Measurements from ENCODE around the gene TRIM33. TPM values are rescaled to one million over a fixed set of nuclear protein-coding genes. Genes with fewer than 3 reads are reported as not detected.

The TRIM33 gene
- total and polyA plus RNA-seq, 2 experiments from 2014 or later = 50.3 to 51.1 TPM

GRCh38 chr1:114346480-114347029 is 164.4 kb downstream of the TRIM33 start:
- Mint-ChIP-seq H3K36me3 (ENCODE audit: low read depth) (no peaks in the 10 kb centered on the region; the same call in 2 of the 3 replicates), H3K9me3 (no peaks in the 10 kb centered on the region), H3K4me1 (peaks cover 10% of the 10 kb centered on the region), H3K27ac (peak overlapping the region; percentile 84; the same call in 1 of the 2 replicates), H3K27me3 (ENCODE audit: insufficient read depth, low read depth, poor library complexity) (peaks cover 10% of the 10 kb centered on the region), H3K4me3 (peak overlapping the region; percentile 85)
- TF ChIP-seq POLR2AphosphoS5 (IDR thresholded peaks at IDR 0.05; ENCODE audit: low read depth) (peak; percentile 31; the same call in 1 of the 2 replicates), CREB1 (CRISPR knock-in tag; IDR thresholded peaks at IDR 0.05; ENCODE audit: low read depth) (peak; percentile 89), NANOG (IDR thresholded peaks at IDR 0.05; ENCODE audit: borderline replicate concordance) (no peak)
- TF ChIP-seq, protein P1, sequence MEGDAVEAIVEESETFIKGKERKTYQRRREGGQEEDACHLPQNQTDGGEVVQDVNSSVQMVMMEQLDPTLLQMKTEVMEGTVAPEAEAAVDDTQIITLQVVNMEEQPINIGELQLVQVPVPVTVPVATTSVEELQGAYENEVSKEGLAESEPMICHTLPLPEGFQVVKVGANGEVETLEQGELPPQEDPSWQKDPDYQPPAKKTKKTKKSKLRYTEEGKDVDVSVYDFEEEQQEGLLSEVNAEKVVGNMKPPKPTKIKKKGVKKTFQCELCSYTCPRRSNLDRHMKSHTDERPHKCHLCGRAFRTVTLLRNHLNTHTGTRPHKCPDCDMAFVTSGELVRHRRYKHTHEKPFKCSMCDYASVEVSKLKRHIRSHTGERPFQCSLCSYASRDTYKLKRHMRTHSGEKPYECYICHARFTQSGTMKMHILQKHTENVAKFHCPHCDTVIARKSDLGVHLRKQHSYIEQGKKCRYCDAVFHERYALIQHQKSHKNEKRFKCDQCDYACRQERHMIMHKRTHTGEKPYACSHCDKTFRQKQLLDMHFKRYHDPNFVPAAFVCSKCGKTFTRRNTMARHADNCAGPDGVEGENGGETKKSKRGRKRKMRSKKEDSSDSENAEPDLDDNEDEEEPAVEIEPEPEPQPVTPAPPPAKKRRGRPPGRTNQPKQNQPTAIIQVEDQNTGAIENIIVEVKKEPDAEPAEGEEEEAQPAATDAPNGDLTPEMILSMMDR (conservative IDR thresholded peaks at IDR 0.05; ENCODE audit: low read depth in 2 of 2) = peak; percentile 100
- Histone ChIP-seq H3K27ac (ENCODE audit: low read depth) (no peak overlapping the region), H3K4me2 (peak overlapping the region; percentile 82), H2AFZ (peak overlapping the region; percentile 97), H3K36me3 (ENCODE audit: insufficient read depth) (no peaks in the 10 kb centered on the region), H3K27me3 (ENCODE audit: insufficient read depth) (peaks cover 5% of the 10 kb centered on the region; the same call in 1 of the 2 replicates), H3K4me3 (peak overlapping the region; percentile 58), H4K20me1 (replicated peaks; ENCODE audit: insufficient read depth) (no peaks in the 10 kb centered on the region), H3K9me2 (ENCODE audit: insufficient read depth) (no peaks in the 10 kb centered on the region), H3K4me1 (ENCODE audit: insufficient read depth) (peaks cover 10% of the 10 kb centered on the region), H3F3A (replicated peaks; ENCODE audit: low read depth) (peaks cover 4% of the 10 kb centered on the region; the same call in 1 of the 2 replicates), H3K79me2 (replicated peaks; ENCODE audit: insufficient read depth) (no peaks in the 10 kb centered on the region)
- peak; percentile 97 for DNase-seq (ENCODE audit: low spot score)
- peak; percentile 94 for ATAC-seq

- H3K4me1 Mint-ChIP-seq = peaks cover 10% of the 10 kb centered on the region
- TF ChIP-seq NANOG (IDR thresholded peaks at IDR 0.05; ENCODE audit: borderline replicate concordance) (no peak), JUNB (IDR thresholded peaks at IDR 0.05; ENCODE audit: unreplicated experiment) (no peak), ZNF114 (CRISPR knock-in tag; IDR thresholded peaks at IDR 0.05) (no peak), STAT1 (IDR thresholded peaks at IDR 0.05; ENCODE audit: unreplicated experiment) (no peak), CREB1 (CRISPR knock-in tag; IDR thresholded peaks at IDR 0.05; ENCODE audit: low read depth) (no peak), POLR2AphosphoS5 (IDR thresholded peaks at IDR 0.05; ENCODE audit: low read depth) (no peak), EZH2 (IDR thresholded peaks at IDR 0.05; ENCODE audit: low read depth, unreplicated experiment) (no peak), ZNF331 (CRISPR knock-in tag; IDR thresholded peaks at IDR 0.05; ENCODE audit: low read depth) (no peak), EZH2phosphoT487 (IDR thresholded peaks at IDR 0.05; ENCODE audit: unreplicated experiment) (no peak)
- TF ChIP-seq, protein P2, sequence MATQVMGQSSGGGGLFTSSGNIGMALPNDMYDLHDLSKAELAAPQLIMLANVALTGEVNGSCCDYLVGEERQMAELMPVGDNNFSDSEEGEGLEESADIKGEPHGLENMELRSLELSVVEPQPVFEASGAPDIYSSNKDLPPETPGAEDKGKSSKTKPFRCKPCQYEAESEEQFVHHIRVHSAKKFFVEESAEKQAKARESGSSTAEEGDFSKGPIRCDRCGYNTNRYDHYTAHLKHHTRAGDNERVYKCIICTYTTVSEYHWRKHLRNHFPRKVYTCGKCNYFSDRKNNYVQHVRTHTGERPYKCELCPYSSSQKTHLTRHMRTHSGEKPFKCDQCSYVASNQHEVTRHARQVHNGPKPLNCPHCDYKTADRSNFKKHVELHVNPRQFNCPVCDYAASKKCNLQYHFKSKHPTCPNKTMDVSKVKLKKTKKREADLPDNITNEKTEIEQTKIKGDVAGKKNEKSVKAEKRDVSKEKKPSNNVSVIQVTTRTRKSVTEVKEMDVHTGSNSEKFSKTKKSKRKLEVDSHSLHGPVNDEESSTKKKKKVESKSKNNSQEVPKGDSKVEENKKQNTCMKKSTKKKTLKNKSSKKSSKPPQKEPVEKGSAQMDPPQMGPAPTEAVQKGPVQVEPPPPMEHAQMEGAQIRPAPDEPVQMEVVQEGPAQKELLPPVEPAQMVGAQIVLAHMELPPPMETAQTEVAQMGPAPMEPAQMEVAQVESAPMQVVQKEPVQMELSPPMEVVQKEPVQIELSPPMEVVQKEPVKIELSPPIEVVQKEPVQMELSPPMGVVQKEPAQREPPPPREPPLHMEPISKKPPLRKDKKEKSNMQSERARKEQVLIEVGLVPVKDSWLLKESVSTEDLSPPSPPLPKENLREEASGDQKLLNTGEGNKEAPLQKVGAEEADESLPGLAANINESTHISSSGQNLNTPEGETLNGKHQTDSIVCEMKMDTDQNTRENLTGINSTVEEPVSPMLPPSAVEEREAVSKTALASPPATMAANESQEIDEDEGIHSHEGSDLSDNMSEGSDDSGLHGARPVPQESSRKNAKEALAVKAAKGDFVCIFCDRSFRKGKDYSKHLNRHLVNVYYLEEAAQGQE (IDR thresholded peaks at IDR 0.05; ENCODE audit: unreplicated experiment) = no peak
Observed at GRCh38 chr1:114345930-114346479, 165.0 kb downstream of the TRIM33 start.

More at GRCh38 chr1:114345930-114346479, 165.0 kb downstream of the TRIM33 start:
- Mint-ChIP-seq H3K27me3 (ENCODE audit: insufficient read depth, low read depth, poor library complexity) (peaks cover 14% of the 10 kb centered on the region), H3K4me3 (peak overlapping the region; percentile 85), H3K27ac (peak overlapping the region; percentile 84; the same call in 1 of the 2 replicates), H3K36me3 (ENCODE audit: low read depth) (no peaks in the 10 kb centered on the region; the same call in 2 of the 3 replicates), H3K9me3 (no peaks in the 10 kb centered on the region)
- peak overlapping the region; percentile 82 for H3K4me2 ChIP-seq
- ATAC-seq = peak; percentile 74
- H3F3A ChIP-seq (replicated peaks; ENCODE audit: low read depth) = peaks cover 4% of the 10 kb centered on the region; the same call in 1 of the 2 replicates
- no peaks in the 10 kb centered on the region for H3K36me3 ChIP-seq (ENCODE audit: insufficient read depth)
- H3K27me3 ChIP-seq (ENCODE audit: insufficient read depth) = peaks cover 5% of the 10 kb centered on the region; the same call in 1 of the 2 replicates
- H2AFZ ChIP-seq = peak overlapping the region; percentile 97
- no peaks in the 10 kb centered on the region for H4K20me1 ChIP-seq (replicated peaks; ENCODE audit: insufficient read depth)
- DNase-seq (ENCODE audit: low spot score) = peak; percentile 67
- peaks cover 10% of the 10 kb centered on the region for H3K4me1 ChIP-seq (ENCODE audit: insufficient read depth)
- no peaks in the 10 kb centered on the region for H3K9me2 ChIP-seq (ENCODE audit: insufficient read depth)
- peak overlapping the region; percentile 58 for H3K4me3 ChIP-seq
- H3K79me2 ChIP-seq (replicated peaks; ENCODE audit: insufficient read depth) = no peaks in the 10 kb centered on the region
- no peak overlapping the region for H3K27ac ChIP-seq (ENCODE audit: low read depth)

Data from GM23338 (cell line).